GM12865 (cell line): Measurements from ENCODE around the gene CHKA.

Experiments
- DNase-seq: peaks from one replicate; pipeline ENCODE4 v3.0.0; 2010; ENCODE audit warnings: low read depth
- H3K4me3 ChIP-seq: 2 replicates; pipeline ENCODE4 v1.5.1; 2011; ENCODE audit warnings: mild to moderate bottlenecking, low read depth, low read length, control low read depth
- CTCF ChIP-seq: IDR thresholded peaks from 2 replicates; pipeline ENCODE4 v1.5.1; 2011; ENCODE audit warnings: low read length, control low read depth, low read depth, inconsistent platforms; ENCODE audit not compliant: insufficient read depth; ENCODE audit errors: missing control alignments

The CHKA gene

GRCh38 chr11:68138237-68138636, 17.0 kb upstream of the CHKA start:
- TF ChIP-seq CTCF: no peak
- no peak for DNase-seq
- H3K4me3 ChIP-seq: no peak overlapping the region

- TF ChIP-seq CTCF: no peak
- H3K4me3 ChIP-seq: no peak overlapping the region
- no peak for DNase-seq
Observed at GRCh38 chr11:68137833-68138232, 16.6 kb upstream of the CHKA start.

- no peak overlapping the region for H3K4me3 ChIP-seq
- DNase-seq: no peak
- TF ChIP-seq CTCF: no peak
Observed at GRCh38 chr11:68136866-68137265, 15.7 kb upstream of the CHKA start.

GRCh38 chr11:68135161-68135560, 14.0 kb upstream of the CHKA start:
- DNase-seq: no peak
- TF ChIP-seq CTCF: no peak
- no peak overlapping the region for H3K4me3 ChIP-seq

- no peak for TF ChIP-seq CTCF
- no peak for DNase-seq
- H3K4me3 ChIP-seq: no peak overlapping the region
Observed at GRCh38 chr11:68133761-68134160, 12.6 kb upstream of the CHKA start.

- no peak for DNase-seq
- H3K4me3 ChIP-seq: no peak overlapping the region
- TF ChIP-seq CTCF: no peak
Observed at GRCh38 chr11:68130121-68130520, 8.9 kb upstream of the CHKA start.

- no peak for TF ChIP-seq CTCF
- no peak overlapping the region for H3K4me3 ChIP-seq
- no peak for DNase-seq
Observed at GRCh38 chr11:68128682-68129327, 7.6 kb upstream of the CHKA start.
